ENCODE results near the gene ADAMTS7.

DNA sequence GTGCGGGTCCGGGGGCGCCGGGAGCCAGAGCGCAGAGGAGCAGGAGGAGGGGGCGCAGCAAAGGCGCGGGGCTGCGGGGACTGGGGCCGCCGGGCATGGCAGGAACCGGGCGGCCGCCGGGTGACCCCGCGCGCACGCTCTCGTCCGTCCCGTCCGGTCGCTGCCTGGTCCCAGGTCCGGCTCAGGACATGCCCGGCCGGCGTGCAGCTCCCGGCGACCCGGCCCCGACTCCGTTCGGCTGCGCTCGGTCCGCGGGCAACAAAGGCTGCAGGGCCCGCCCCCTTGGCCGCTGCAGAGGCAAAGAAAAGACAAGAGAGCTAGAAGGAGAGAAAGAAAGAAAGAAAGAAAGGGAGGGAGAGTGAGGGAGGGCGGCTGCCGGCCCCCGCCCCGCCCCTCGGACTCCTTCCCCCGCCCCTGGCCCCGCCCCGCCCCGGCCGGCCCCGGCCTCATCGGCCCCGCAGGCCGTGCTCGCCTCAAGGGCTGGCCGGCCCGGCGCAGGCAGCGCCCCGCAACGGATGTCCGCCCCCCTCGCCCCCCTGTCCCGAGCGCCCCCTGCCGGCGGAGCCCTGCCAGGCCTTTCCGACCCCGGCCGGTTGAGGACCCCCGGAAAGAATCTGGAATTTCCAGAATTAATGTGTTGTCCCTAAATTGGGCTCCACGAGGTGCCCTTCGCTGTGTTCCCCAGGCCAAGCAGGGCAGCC lies at the start of gene ADAMTS7:
- TF ChIP-seq POLR2AphosphoS5 (IDR thresholded peaks at IDR 0.05; ENCODE audit: low read depth, low read length) (no peak), POLR2A (IDR thresholded peaks at IDR 0.05; ENCODE audit: low read depth, low read length) (no peak), TAF1 (IDR thresholded peaks at IDR 0.05; ENCODE audit: borderline replicate concordance, low read depth, low read length) (no peak)
